ENCODE measurements around the gene CD4. TPM values are rescaled to one million over a fixed set of nuclear protein-coding genes. Genes with fewer than 3 reads are reported as not detected.
A peak's percentile ranks its signal among the peaks of the same experiment; 100 is the strongest.

CD4 gene
- total RNA-seq, 1 experiment from 2014 or later, result not detected

DNA sequence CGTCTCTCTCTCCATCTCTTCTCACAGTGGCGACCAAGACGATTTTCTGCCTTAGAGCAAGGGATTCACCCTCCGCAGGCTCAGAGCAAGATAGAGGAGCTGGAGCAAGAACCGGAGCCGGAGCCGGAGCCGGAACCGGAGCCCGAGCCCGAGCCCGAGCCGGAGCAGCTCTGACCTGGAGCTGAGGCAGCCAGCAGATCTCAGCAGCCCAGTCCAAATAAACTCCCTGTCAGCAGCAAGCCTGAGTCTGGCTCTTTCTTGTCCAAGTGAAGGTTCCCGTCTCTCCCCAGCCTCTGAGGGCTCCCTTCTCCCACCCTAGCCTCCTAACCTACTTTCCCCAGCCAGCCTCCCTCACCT is 11.1 kb upstream of the CD4 start:
- DNase-seq (ENCODE audit: low read depth), result peak; percentile 41

DNA sequence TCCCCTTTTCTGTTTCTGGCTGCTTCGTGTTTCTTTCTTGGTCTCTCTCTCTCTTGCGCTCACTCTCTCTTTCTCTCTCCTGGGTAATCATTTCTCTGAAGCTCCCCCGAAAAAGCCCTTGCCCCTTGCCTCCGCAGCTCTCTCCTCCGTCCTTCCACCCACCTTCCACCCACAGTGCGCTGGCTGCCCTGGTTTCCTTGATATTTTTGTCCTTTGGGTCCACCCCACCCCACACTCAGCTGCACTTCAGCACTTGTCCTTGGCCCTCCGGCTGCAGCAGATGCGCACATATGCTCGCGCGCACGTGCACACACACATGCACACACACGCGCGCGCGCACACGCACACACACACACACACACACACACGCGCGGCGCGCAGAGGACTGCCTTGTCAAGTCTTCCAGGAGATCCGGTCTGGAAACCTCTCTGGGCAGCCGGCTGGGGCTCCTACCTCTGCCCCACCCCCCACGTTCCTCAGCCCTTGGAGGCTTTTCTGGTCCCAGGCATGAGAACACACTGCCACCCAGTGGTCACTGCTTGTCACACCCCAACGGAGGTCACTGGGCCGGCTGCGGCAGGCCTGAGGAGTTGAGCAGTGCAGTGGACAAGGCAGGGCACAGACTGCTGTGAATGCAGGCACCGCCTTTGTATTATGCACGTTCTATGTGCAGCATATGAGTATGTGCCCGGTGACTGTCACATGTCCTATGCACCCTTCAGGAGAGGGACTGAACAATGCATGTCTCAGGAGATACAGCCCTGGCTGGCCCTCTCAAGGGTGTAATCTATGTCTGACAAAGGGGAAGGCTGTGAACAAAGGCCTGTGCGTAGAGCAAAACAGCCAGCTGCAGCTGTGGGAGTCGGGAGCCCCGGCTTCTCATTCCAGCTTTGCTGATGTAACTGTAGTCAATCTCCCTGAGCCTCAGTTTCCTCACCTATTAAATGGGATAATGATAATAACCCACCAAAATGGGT is 10.5 kb upstream of the CD4 start:
- DNase-seq (ENCODE audit: low read depth), result peak; percentile 94

DNA sequence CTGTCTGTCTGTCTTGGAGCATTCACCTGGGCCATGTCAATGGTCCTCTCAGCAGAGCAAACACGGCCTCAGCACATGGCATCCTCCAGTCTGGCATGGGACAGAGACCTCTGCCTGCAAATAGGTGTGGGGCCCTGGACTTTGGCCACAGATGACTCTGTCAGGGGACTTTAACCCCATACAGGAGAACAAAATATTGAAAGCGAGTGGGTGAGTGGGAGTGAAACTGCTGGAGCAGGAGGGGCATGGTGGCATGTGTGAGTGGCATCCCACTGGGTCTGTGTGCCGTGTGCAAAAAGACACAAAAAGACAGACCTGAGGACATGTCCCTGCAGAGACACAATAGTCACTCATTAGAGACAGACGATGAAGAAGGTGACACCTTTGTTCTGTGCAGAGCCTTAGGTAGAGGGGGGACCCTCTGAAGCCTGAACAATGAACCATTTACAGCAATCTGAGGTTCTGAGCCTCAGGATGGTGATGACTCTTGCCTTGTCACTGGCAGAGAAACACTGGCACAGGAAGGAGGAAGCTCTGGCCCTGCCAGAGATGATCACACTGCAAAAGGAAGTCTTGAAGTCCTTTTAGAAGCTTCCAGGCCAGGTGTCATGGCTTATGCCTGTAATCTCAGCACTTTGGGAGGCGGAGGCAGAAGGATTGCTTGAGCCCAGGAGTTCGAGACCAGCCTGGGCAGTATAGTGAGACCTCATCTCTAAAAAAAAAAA is 9.5 kb upstream of the CD4 start:
- DNase-seq (ENCODE audit: low read depth), result no peak

DNA sequence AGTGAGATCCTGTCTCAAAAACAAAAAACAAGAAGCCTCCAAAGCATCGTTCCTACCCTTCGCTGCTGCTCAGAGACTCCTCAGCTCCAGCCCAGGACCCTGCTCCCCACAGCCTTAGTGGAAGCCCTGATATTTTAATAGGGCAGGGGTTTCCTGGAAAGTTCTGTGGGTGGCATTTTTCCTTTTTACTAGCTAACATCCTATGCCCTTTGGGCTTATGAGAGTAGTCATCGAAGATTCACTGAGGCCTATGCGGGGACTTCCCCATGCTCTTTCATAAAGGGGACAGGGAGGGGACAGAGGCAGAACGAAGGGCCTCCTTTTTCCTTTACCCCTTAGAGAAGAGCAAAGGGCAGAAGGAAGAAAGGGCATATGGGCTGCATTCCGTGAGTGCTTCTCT is 8.8 kb upstream of the CD4 start:
- DNase-seq (ENCODE audit: low read depth), result no peak

DNA sequence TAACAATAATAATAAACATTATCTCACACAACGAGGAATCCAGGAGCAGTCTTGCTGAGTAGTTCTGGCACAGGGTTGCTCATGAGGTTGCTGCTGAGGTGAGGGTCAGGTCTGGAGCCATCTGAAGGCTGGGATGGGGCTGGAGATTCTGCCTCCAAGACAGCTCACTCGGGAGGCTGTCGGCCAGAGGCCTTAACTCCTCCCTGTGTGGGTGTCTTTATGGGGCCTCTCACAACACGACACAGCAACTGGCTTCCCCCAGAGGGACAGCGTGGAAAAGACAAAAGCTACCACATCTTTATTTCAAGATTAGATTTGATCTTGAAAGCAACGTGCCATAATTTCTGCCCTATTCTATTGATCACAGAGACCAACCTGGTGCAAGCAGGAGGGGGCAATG is 7.2 kb upstream of the CD4 start:
- DNase-seq (ENCODE audit: low read depth), result no peak

DNA sequence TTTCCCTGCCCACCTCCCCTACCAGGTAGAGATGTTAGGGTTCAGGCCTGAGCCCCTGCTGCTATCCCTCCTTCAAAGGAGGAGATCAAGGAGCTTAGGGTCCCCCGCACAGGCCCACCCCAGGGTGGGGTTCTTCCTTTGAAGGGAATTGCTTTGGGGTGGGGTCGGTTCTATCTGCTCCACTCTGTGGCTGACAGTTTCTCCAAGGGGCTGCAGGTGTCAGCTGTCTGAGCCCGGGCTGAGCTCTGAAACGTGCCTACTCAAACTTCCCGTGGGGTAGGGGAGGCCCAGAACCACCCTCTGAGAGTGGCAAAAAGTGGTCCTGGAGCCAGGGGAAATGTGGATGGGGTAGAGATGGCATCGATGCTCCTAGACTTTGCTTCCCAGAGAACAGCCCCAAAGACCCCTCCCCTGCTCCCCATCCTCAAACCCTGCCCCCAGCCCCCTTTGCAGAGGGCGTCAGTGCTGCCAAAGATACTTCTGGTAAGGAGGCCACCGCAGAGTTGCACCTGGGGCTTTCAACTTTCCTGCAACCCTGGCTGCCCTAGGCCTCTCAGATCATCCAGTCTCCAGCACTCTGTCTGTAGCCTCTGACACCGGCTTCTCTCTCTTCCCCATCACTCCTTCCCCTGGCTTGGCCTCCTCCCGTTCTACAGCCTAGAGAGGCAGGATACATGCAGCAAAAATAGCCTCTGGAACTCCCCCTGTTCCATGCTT is 6.3 kb upstream of the CD4 start:
- no peak for DNase-seq (ENCODE audit: low read depth)

DNA sequence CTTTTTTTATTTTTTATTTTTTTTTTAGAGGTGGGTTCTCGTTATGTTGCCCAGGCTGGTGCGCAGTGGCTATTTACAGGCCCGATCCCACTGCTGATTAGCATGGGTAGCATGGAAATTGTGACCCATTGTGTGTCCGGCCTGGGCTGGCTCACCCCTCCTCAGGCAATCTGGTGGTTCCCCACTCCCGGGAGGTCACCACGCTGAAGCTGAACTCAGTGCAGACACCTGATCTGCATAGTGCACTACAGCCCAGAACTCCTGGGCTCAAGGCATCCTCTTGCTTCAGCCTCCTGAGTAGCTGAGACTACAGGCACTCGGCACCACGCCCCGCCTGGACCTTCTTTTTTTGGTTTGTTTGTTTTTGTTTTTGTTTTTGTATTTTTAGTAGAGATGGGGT is 5.5 kb upstream of the CD4 start:
- no peak for DNase-seq (ENCODE audit: low read depth)

DNA sequence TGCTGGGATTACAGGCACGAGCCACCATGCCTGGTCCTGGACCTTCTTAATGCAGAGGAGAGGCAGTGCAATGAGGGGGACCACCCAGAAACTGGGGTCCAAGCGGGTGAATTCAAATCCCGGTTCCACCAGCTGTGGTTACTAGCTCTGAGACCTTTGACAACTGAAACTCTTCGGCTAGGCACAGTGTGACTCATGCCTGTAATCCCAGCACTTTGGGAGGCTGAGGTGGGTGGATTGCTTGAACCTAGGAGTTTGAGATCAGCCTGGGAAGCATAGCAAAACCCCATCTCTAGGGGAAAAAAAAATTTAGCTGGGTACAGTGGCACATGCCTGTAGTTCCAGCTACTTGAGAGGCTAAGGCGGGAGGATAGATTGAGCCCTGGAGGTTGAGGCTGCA is 5.0 kb upstream of the CD4 start:
- no peak for DNase-seq (ENCODE audit: low read depth)

DNA sequence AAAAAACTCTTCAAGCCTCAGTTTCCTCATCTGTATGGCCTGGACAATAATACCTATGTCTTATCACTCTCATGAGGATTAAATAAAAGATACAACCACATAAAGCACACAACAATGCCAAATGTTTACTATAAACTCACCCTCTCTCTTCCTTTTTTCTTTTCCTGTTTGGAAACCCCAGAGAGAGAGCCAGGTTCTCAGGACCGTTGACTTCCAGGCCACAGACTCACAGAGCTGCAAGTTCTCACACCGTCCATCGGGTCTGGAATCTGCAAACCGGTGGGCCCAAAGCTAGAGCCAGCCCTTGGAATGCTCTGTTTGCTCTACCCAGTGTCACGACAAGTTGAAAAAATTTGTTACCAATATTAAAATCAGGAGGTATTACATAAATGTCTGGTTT is 4.6 kb upstream of the CD4 start:
- DNase-seq (ENCODE audit: low read depth), result no peak

DNA sequence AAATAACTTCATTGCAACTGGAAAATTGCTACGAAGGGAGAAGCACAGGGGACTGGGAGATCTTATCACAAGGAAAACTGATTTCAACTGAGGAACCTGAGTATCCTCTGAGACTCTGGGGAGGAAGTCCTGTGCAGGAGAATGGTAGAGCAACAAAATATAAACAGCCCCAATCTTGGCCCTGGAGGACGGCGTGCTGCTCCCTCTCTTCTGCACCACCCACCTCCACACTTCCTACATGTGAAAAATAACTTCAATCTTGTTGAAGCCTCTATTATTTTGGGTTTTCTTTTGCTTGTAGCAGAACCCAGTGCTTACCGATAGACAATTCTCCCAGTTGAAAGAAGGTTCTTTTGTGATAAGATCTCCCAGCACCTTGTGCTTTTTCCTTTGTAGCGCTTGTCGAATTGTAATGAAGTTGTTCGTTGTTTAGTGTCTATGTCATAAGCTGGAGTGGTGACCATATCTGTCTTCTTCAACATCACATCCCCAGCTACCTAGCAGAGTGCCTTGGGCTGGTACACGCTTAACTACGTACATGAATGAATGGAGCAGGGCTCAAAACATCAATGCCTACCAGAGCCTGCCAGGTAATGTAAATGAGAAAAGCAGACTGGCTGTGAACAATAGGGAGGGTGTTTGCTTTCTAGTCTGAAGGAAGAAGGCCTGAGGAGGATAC is 2.8 kb upstream of the CD4 start:
- no peak for DNase-seq (ENCODE audit: low read depth)

DNA sequence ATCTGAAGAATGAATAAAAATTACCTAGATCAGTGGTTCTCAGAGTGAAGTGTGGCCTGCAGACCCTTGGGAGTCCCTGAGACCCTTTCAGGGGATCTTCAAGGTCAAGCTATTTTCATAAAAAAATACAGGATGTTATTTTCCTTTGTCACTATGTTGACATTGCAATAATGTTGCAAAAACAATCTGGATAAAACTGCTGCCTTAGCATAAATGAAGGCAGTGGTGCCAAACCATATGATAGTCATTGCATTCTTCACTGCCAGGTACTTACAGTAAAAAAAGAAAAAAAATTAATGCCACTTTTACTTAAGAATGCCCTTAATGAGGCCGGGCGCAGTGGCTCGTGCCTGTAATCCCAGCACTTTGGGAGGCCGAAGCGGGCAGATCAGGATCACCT is 2.0 kb upstream of the CD4 start:
- no peak for DNase-seq (ENCODE audit: low read depth)

DNA sequence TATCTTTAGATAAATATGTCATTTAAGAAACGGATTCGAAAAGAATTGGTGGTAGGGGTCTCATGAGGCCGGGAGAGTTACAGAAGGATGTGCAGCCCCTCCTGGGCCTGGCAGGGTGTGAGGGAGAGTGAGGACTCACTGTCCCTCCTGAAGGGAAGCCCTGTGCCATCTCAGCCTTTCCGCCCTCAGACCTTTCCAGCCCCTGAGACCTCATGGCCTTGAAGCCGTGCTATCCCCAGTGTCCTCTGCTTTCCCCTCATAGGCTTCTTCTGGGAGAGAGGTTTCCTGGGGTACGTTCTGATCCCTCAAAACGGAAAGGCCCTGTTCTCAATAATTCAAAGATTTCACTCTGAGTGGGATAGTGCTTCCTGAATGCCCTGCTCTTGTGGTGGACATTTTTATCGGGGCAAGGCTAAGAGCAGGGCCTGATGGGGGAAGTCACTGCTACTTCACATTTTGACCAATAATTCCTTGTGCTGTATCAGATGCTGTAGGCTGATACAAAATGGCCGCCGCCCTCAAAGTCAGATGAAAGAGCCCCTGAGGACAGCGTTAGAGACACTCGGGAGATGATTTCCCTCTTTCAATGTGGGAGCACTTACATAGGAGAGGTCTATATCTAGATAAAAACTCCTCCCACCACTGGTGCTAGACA is 1.3 kb downstream of the CD4 start:
- DNase-seq (ENCODE audit: low read depth), result no peak

DNA sequence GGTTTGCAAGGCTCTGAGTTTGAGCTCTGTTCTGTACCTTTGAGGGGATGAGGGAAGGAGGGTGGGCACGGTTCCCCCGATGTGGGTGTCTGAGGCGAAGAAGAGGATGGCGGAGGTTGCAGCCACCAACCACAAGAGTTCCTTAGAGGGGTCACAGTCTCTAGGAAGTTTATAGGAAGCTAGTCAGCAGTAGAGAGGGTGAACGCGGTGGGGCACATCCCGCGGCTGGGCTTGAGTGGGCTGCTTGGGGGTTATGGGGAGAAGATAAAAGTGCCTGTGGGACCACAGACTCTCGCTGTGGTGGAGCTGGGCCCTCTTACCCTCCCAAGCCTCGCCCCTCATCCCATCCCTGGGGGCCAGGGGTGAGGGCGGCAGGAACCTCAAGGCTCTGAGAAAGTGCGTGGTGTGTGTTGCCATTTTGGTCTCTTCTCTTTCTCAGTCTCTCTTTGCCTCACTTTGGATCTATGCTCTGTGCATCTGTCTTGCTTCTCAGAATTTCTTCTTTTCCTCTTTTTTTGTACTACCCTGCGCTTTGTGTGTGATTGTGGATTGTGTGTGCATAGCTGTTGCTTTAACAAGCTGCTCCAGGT is 2.7 kb downstream of the CD4 start:
- DNase-seq (ENCODE audit: low read depth), result no peak

DNA sequence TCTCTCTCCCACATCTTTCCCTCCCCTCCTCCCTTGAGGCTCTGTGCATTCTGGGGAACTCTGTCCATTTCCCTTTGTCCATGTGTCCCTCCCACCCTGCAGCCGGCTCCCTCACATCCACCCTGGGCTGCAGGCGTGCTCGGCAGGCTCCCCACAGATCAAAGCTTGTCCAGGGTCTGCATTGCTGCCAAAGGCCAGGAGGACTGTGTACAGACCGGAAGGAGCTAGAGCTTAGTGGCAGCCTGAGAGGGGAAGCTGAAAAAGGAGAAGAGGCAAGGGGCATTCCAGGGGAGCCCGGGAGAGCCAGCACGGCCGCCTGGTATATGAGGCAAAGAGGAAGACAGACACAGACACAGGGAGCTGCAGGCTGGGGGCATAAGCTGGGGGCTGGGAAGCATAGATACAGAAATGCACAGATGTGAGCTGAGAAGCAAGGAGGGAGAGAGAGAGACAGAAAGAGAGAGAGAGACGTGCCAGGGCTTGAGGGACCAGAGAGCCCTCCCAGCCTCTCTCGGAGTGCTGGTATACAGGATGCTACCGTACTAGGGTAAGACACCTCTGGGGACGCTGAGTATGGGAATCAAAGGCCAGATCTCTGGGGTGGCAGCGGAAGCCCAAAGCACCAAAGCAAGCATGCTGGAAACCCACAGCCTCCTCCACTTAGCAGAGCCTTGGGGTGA is 3.3 kb downstream of the CD4 start:
- no peak for DNase-seq (ENCODE audit: low read depth)

DNA sequence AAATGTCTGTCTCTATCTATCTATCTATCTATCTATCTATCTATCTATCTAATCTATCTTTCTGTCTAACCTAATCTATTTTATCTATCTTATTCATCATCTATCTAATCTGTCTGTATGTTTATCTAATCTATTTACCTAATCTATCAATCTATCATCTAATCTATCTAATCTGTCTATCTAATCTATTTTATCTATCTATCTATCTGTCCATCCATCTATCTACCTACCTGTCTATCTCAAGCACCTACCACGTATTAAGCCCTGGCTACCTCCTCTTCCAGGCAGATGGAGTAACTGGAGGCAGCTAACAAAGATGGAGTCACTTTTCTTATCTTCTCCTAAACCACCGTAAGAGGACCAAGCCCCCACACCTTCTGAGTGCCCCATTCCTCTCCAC is 5.8 kb downstream of the CD4 start:
- DNase-seq (ENCODE audit: low read depth), result no peak

DNA sequence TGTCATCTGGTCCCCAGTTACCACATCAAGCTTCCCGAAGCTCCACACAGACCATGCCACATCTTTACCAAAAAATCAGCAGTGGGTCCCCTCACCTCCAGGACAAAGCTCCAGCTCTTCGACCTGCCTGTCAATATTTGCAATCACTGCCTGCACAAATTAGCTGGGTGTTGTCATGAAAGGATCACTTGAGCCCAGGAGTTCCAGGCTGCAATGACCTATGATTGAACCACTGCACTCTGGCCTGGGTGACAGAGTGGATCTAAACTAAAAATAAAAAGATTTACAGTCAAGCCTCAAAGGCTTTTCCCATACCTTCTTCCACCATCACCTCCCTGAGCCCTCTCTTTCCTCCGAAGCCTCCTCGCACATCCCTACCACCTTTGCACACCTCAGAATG is 7.2 kb downstream of the CD4 start:
- DNase-seq (ENCODE audit: low read depth), result no peak

DNA sequence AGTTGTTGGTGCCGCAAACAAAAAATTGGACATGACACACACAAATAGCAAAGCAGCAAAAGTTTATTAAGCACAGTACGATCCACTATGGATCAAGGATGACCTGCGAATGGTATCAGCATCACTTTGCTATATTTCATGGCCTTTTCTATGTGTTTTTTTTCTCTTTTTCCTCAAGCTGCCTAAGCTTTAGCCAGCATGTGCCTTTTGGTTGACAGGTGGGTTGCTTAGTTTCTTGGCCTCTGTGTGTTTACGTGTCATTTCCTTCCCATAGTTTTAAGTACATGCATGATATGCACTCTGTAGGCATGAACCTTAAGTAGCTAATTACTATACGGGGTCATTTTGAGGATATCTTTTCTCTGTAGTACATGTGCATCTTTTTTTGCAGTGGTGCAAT is 9.8 kb downstream of the CD4 start:
- no peak for DNase-seq (ENCODE audit: low read depth)

DNA sequence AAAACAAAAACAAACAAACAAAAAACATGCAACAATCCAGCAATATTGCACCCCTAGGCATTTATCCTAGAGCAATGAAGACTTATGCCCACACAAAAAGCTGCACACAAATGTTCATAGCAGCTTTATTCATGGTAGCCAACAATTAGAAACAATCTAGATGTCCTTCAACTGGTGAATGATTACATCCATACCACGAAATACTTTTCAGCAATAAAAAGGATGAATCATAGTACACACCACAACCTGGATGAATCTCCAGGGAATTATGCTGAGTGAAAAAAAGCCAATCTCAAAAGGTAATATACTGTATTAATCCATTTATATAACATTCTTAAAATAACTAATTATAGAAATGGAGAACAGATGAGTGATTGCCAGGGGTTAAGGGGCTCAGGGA is 17.8 kb downstream of the CD4 start:
- DNase-seq (ENCODE audit: low read depth), result no peak

DNA sequence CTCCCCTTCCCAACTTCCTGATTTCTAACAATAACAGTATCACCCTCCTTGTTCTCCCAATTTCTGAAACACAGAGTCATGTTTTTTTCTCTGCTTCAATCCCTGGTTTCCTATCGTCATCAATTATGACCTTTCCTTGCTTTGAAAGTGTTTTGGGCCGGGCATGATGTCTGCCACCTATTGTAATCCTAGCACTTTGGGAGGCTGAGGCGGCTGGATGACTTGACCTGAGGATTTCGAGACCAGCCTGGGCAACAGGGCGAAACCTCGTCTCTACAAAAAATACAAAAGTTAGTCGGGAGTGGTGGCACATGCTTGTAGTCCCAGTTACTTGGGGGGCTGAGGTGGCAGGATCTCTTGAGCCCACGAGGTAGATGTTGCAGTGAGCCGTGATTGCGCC is 19.7 kb downstream of the CD4 start:
- DNase-seq (ENCODE audit: low read depth), result no peak

DNA sequence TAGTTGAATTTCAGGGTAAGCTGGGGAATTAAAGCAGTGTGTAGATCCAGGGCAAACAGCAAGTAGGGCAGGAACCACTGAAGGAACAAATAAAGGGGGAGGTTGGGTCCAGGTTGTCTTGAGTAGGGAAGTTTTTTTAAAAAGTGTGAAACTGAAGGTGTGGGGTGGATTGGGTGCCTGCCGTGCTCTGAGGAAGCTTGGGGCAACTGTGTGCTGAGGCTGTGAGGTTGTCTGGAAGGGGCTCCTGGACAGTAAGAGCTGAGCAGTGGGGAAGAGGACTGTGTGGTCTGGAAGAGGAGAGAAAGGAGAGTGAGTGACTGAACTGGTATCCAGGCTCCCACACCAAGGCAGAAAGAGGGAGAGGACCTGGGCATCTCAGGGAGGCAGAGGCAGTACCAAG is 21.4 kb downstream of the CD4 start:
- DNase-seq (ENCODE audit: low read depth), result no peak

DNA sequence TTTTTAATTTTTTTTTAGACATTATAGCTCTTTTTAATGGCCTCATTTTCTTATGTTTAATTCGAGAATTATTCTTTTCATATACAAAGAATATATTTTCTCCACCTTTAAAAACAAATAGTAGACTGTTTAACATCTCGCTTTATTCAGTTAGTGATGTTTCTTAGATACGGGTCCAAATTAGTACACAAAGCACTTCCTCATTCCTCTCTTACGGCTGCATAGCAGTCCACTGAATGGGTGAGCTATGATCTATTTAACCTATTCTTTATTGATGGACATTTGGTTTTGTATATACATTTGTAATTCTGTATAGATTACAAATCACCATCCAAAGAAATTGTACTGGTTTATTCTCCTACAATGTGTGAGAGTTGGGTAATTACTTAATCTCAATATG is 24.0 kb downstream of the CD4 start:
- no peak for DNase-seq (ENCODE audit: low read depth)

All from Daoy (cell line).